HFFc6 (cell line): ENCODE measurements around the gene SOS1. TPM values are rescaled to one million over a fixed set of nuclear protein-coding genes. Genes with fewer than 3 reads are reported as not detected.

ENCODE experiments used
- DNase-seq: peaks from one replicate; pipeline ENCODE4 v3.0.0-alpha.2; 2018
- H3K27ac Mint-ChIP-seq: 2 replicates; pipeline ENCODE4 v1.8.0; 2020; ENCODE audit warnings: mild to moderate bottlenecking, mixed read lengths
- H3K27me3 Mint-ChIP-seq: 2 replicates; pipeline ENCODE4 v1.8.0; 2021; ENCODE audit warnings: mild to moderate bottlenecking, moderate library complexity, mixed read lengths; ENCODE audit not compliant: insufficient read depth
- H3K36me3 Mint-ChIP-seq: 2 replicates; pipeline ENCODE4 v1.8.0; 2021; ENCODE audit warnings: low read depth, mixed read lengths
- H3K4me1 Mint-ChIP-seq: 2 replicates; pipeline ENCODE4 v1.8.0; 2020; ENCODE audit warnings: low read depth, mixed read lengths
- H3K4me3 Mint-ChIP-seq: 2 replicates; pipeline ENCODE4 v1.8.0; 2020; ENCODE audit warnings: mild to moderate bottlenecking, moderate library complexity, mixed read lengths
- H3K9me3 Mint-ChIP-seq: 2 replicates; pipeline ENCODE4 v1.8.0; 2020; ENCODE audit warnings: mild to moderate bottlenecking, mixed read lengths
- CTCF ChIP-seq: fragments of 200-600 bp; sonication (generic); IDR thresholded peaks from 2 replicates; pipeline ENCODE4 v1.5.0; 2021; ENCODE audit warnings: antibody characterized with exemption, mild to moderate bottlenecking
- total RNA-seq, 6 experiments: library from RNA; stranded (reverse); fragmentation: NEBNext Ultra II Directional; extraction: Animal tissue kit (Norgen Biotek cat#: 25700); gene quantifications; 2 replicates in 1 of 6; 3 replicates in 5 of 6; pipeline ENCODE4 v1.2.3, GENCODE V29; 2021

SOS1 gene
- total RNA-seq, 6 experiments from 2014 or later, result 20.9 to 31.4 (median 24.6) TPM

- no peak for DNase-seq
- H3K4me3 Mint-ChIP-seq, result no peak overlapping the region
- no peaks in the 10 kb centered on the region; the same call in 1 of the 2 replicates for H3K27me3 Mint-ChIP-seq
- no peaks in the 10 kb centered on the region for H3K9me3 Mint-ChIP-seq
- 0 out of 2 replicates have a peak, but pooled peaks cover 5% of the 10 kb centered on the region for H3K36me3 Mint-ChIP-seq
- H3K4me1 Mint-ChIP-seq, result peaks cover 19% of the 10 kb centered on the region
- H3K27ac Mint-ChIP-seq, result no peak overlapping the region
- TF ChIP-seq CTCF, result no peak
Measured at GRCh38 chr2:39091063-39091462, 29.8 kb downstream of the SOS1 start.

- H3K36me3 Mint-ChIP-seq, result peaks cover under 1% of the 10 kb centered on the region; the same call in 1 of the 2 replicates
- no peaks in the 10 kb centered on the region for H3K9me3 Mint-ChIP-seq
- H3K27ac Mint-ChIP-seq, result no peak overlapping the region
- no peak for DNase-seq
- H3K4me3 Mint-ChIP-seq, result no peak overlapping the region
- H3K27me3 Mint-ChIP-seq, result no peaks in the 10 kb centered on the region
- no peaks in the 10 kb centered on the region for H3K4me1 Mint-ChIP-seq
- no peak for TF ChIP-seq CTCF
Measured at GRCh38 chr2:39080152-39080551, 40.7 kb downstream of the SOS1 start.

GRCh38 chr2:39069890-39070465 is 50.9 kb downstream of the SOS1 start:
- Mint-ChIP-seq H3K9me3 (no peaks in the 10 kb centered on the region), H3K27ac (no peak overlapping the region), H3K4me3 (no peak overlapping the region), H3K27me3 (no peaks in the 10 kb centered on the region), H3K36me3 (peaks cover 7% of the 10 kb centered on the region), H3K4me1 (peaks cover 30% of the 10 kb centered on the region)
- no peak for DNase-seq
- TF ChIP-seq CTCF, result no peak

- Mint-ChIP-seq H3K27me3 (no peaks in the 10 kb centered on the region), H3K27ac (peak overlapping the region; percentile 48), H3K4me3 (no peak overlapping the region), H3K36me3 (peaks cover 5% of the 10 kb centered on the region; the same call in 1 of the 2 replicates), H3K4me1 (peaks cover 31% of the 10 kb centered on the region), H3K9me3 (no peaks in the 10 kb centered on the region)
- TF ChIP-seq CTCF, result no peak
- DNase-seq, result peak; percentile 7
Measured at GRCh38 chr2:39069136-39069515, 51.7 kb downstream of the SOS1 start.

- Mint-ChIP-seq H3K36me3 (peaks cover 5% of the 10 kb centered on the region; the same call in 1 of the 2 replicates), H3K4me3 (no peak overlapping the region), H3K27ac (peak overlapping the region; percentile 48), H3K9me3 (no peaks in the 10 kb centered on the region), H3K4me1 (peaks cover 31% of the 10 kb centered on the region), H3K27me3 (no peaks in the 10 kb centered on the region)
- DNase-seq, result no peak
- TF ChIP-seq CTCF, result no peak
Measured at GRCh38 chr2:39068299-39069135, 52.3 kb downstream of the SOS1 start.
